Thyroid gland (tissue), 4 donors: ENCODE data around the gene SRPX2. TPM values are rescaled to one million over a fixed set of nuclear protein-coding genes. Genes with fewer than 3 reads are reported as not detected.

Experiments used
- DNase-seq, 2 donors: peaks; one replicate each; pipeline ENCODE4 v3.0.0-alpha.2; 2019
- H3K27ac ChIP-seq, 3 donors: fragments of 200-600 bp; sonication (generic); 1 replicate in 2 of 3; 2 replicates in 1 of 3; pipeline ENCODE4 v1.5.1; 2016 to 2019; ENCODE audit warnings: mild to moderate bottlenecking in 1 of 3, moderate library complexity in 1 of 3
- H3K27me3 ChIP-seq: fragments of 200-600 bp; sonication (generic); one replicate; pipeline ENCODE4 v1.5.1; 2019
- H3K36me3 ChIP-seq, 2 donors: fragments of 200-600 bp; sonication (generic); one replicate each; pipeline ENCODE4 v1.5.1; 2016 to 2019
- H3K4me1 ChIP-seq, 2 donors: fragments of 200-600 bp; sonication (generic); one replicate each; pipeline ENCODE4 v1.5.1; 2017 to 2019
- H3K4me3 ChIP-seq, 3 donors: fragments of 200-600 bp; sonication (generic); replicated peaks in 1 of 3; 1 replicate in 2 of 3; 2 replicates in 1 of 3; pipeline ENCODE4 v1.5.1; 2016; ENCODE audit warnings: mild to moderate bottlenecking in 1 of 3
- H3K9me3 ChIP-seq: fragments of 200-600 bp; sonication (generic); one replicate; pipeline ENCODE4 v1.5.1; 2017
- CTCF ChIP-seq, 6 experiments: fragments of 200-600 bp in 3 of 6; fragments of 450-650 bp in 3 of 6; sonication (generic) in 3 of 6; IDR thresholded peaks; one replicate each; pipeline ENCODE4 v1.5.1; 2016 to 2019; ENCODE audit warnings: antibody characterized with exemption in 6 of 6, mild to moderate bottlenecking in 2 of 6, inconsistent platforms in 1 of 6, moderate library complexity in 1 of 6
- POLR2A ChIP-seq, 2 donors: fragments of 450-650 bp; IDR thresholded peaks; one replicate each; pipeline ENCODE4 v1.6.1; 2017; ENCODE audit warnings: antibody characterized with exemption in 2 of 2, mild to moderate bottlenecking in 2 of 2, moderate library complexity in 1 of 2
- WGBS, 2 donors: methylation state at CpG; one replicate each; pipeline ENCODE4 v1.1.5; 2017; 5-methylcytosine and 5-hydroxymethylcytosine counted together
- intact Hi-C: fragments of 100-400 bp; cut with DNase I; formaldehyde crosslinking; loops from one replicate; pipeline ENCODE4 v1.15.1; 2023
- total RNA-seq, 4 donors: library from RNA; depleted of rRNA; stranded (reverse); fragments of >200 nt; gene quantifications; one replicate each; pipeline ENCODE4 v1.2.3, GENCODE V29; 2016

Gene SRPX2
- total RNA-seq, 4 donors from 2014 or later, result 6.1 to 24.1 (median 12.5) TPM

GRCh38 chrX:100643212-100643611, 787 bp upstream of the SRPX2 start:
- Histone ChIP-seq H3K4me1 (no peaks in the 10 kb centered on the region), H3K27ac (no peak overlapping the region), H3K9me3 (no peaks in the 10 kb centered on the region), H3K4me3 (no peak overlapping the region), H3K36me3 (no peaks in the 10 kb centered on the region), H3K27me3 (no peaks in the 10 kb centered on the region)
- TF ChIP-seq POLR2A (IDR thresholded peaks at IDR 0.05) (no peak), CTCF (IDR thresholded peaks at IDR 0.05) (no peak)
- no peak for DNase-seq
- intact Hi-C loops, result no loop called here
- 95 to 97% methylated on average over 11 of the region's 11 CpGs for WGBS, 2 donors

- Histone ChIP-seq H3K4me1 (no peaks in the 10 kb centered on the region), H3K9me3 (no peaks in the 10 kb centered on the region), H3K36me3 (no peaks in the 10 kb centered on the region), H3K27ac (peak overlapping the region in 1 of 3 donors; percentile 30), H3K4me3 (no peak overlapping the region), H3K27me3 (no peaks in the 10 kb centered on the region)
- no peak for DNase-seq
- no peak for TF ChIP-seq CTCF (IDR thresholded peaks at IDR 0.05)
- no peak for TF ChIP-seq POLR2A (IDR thresholded peaks at IDR 0.05)
- intact Hi-C loops, result no loop called here
- WGBS, 2 donors, result 59 to 86% methylated on average over 3 to 4 of the region's 4 CpGs
Observed at GRCh38 chrX:100645106-100645505, 1.1 kb downstream of the SRPX2 start.

GRCh38 chrX:100647095-100647494, 3.1 kb downstream of the SRPX2 start:
- Histone ChIP-seq H3K36me3 (no peaks in the 10 kb centered on the region), H3K9me3 (no peaks in the 10 kb centered on the region), H3K4me3 (no peak overlapping the region), H3K27ac (peak overlapping the region in 1 of 3 donors; percentile 2), H3K27me3 (no peaks in the 10 kb centered on the region), H3K4me1 (no peaks in the 10 kb centered on the region)
- WGBS, 2 donors, result 17 to 36% methylated on average over 1 of the region's 1 CpG
- no peak for DNase-seq
- TF ChIP-seq POLR2A (IDR thresholded peaks at IDR 0.05) (no peak), CTCF (IDR thresholded peaks at IDR 0.05) (no peak)
- intact Hi-C loops, result no loop called here

- Histone ChIP-seq H3K9me3 (no peaks in the 10 kb centered on the region), H3K4me1 (no peaks in the 10 kb centered on the region), H3K36me3 (no peaks in the 10 kb centered on the region), H3K4me3 (no peak overlapping the region), H3K27me3 (no peaks in the 10 kb centered on the region), H3K27ac (no peak overlapping the region)
- intact Hi-C loops, result no loop called here
- no peak for DNase-seq
- TF ChIP-seq CTCF (IDR thresholded peaks at IDR 0.05) (no peak), POLR2A (IDR thresholded peaks at IDR 0.05) (no peak)
- 86 to 89% methylated on average over 2 of the region's 2 CpGs for WGBS, 2 donors
Observed at GRCh38 chrX:100647739-100648138, 3.7 kb downstream of the SRPX2 start.

GRCh38 chrX:100648458-100649417, 4.7 kb downstream of the SRPX2 start:
- intact Hi-C loops, result no loop called here

More at GRCh38 chrX:100648458-100649417, 4.7 kb downstream of the SRPX2 start:
- WGBS, 2 donors, result 59 to 74% methylated on average over 8 of the region's 8 CpGs
- H3K4me3 ChIP-seq, result no peak overlapping the region
- no peaks in the 10 kb centered on the region for H3K27me3 ChIP-seq
- TF ChIP-seq CTCF (IDR thresholded peaks at IDR 0.05) (no peak), POLR2A (IDR thresholded peaks at IDR 0.05) (no peak)
- H3K27ac ChIP-seq, result peak overlapping the region; percentile 17 to 38 (median 26)
- DNase-seq, result no peak
- H3K9me3 ChIP-seq, result no peaks in the 10 kb centered on the region
- no peaks in the 10 kb centered on the region for H3K4me1 ChIP-seq
- H3K36me3 ChIP-seq, result no peaks in the 10 kb centered on the region
